ENCODE data around the gene AP1G2. TPM values are rescaled to one million over a fixed set of nuclear protein-coding genes. Genes with fewer than 3 reads are reported as not detected.

AP1G2 gene
- total and polyA plus RNA-seq, 2 of the 4 experiments (the other 2 are of a cell fraction): 2.9 to 19.2 TPM

GRCh38 chr14:23605931-23606585, 38.5 kb upstream of the AP1G2 start:
- no peak overlapping the region for H3K4me2 ChIP-seq (ENCODE audit: low read depth, low read length)
- H2AK5ac ChIP-seq (ENCODE audit: low read depth, low read length): no peak overlapping the region
- H3K27ac ChIP-seq (ENCODE audit: insufficient read depth, low read length): no peak overlapping the region
- H4K91ac ChIP-seq (ENCODE audit: insufficient read depth, low read depth, low read length): no peak overlapping the region
- H2AK9ac ChIP-seq (replicated peaks; ENCODE audit: low read depth, low read length, poor library complexity): no peak overlapping the region
- TF ChIP-seq MAZ (IDR thresholded peaks at IDR 0.05; ENCODE audit: borderline replicate concordance, low read depth, low read length): no peak
- TF ChIP-seq BHLHE40 (IDR thresholded peaks at IDR 0.05; ENCODE audit: low read depth, low read length): no peak
- no peak for TF ChIP-seq CTCF (conservative IDR thresholded peaks at IDR 0.05; ENCODE audit: low read depth, low read length)
- H3K4me1 ChIP-seq (ENCODE audit: control insufficient read depth, insufficient read depth, low read length): no peaks in the 10 kb centered on the region
- ChIA-PET CTCF (no interaction called here), POLR2A (ENCODE audit: unreplicated experiment) (no interaction called here)
- intact Hi-C loops (cut with micrococcal nuclease): no loop called here
- H4K5ac ChIP-seq (ENCODE audit: low read depth, low read length): no peak overlapping the region
- no peak overlapping the region for H3K4ac ChIP-seq (ENCODE audit: low read depth, low read length)
- H2BK120ac ChIP-seq (ENCODE audit: low read depth, low read length): no peak overlapping the region
- no peak overlapping the region for H2AFZ ChIP-seq (replicated peaks; ENCODE audit: low read length, poor library complexity)
- H3K23ac ChIP-seq (ENCODE audit: low read depth, low read length): no peak overlapping the region
- in situ Hi-C loops (cut with MboI; ENCODE audit: low sequenced_read_pairs): no loop called here
- BruUV-seq (replicated peaks): no TSS peak
- DNase-seq (peak; percentile 12), ATAC-seq (ENCODE audit: low read depth) (no peak)
- H3K14ac ChIP-seq (replicated peaks; ENCODE audit: low read depth, low read length): no peak overlapping the region
- H4K20me1 ChIP-seq (ENCODE audit: insufficient read depth, low read length): no peaks in the 10 kb centered on the region
- no peak overlapping the region for H4K8ac ChIP-seq (ENCODE audit: low read depth in 2 of 2, low read length in 2 of 2)
- no peak overlapping the region for H2BK5ac ChIP-seq (ENCODE audit: low read depth, low read length, poor library complexity, severe bottlenecking)
- no peaks in the 10 kb centered on the region for H3K9me1 ChIP-seq (ENCODE audit: insufficient read depth, low read length)
- H2BK15ac ChIP-seq (ENCODE audit: low read depth, low read length): no peak overlapping the region
- peaks cover 5% of the 10 kb centered on the region for H3K27me3 ChIP-seq (ENCODE audit: control insufficient read depth, insufficient read depth, low read length)
- H3K9me3 ChIP-seq (ENCODE audit: control insufficient read depth, insufficient read depth, low read length): no peaks in the 10 kb centered on the region
- H3K56ac ChIP-seq (ENCODE audit: extremely low read depth, insufficient read depth, low read length): no peak overlapping the region
- no peak overlapping the region for H3K4me3 ChIP-seq (ENCODE audit: insufficient read depth, low read depth, low read length)
- H3K18ac ChIP-seq (ENCODE audit: low read depth, low read length): no peak overlapping the region
- dilution Hi-C loops (cut with HindIII; ENCODE audit: low sequenced_read_pairs, unreplicated experiment): no loop called here
- 69% methylated on average over 4 of the region's 6 CpGs; no CpG with 5 or more reads in 1 of the 2 experiments for WGBS, 2 experiments (ENCODE audit: extremely low coverage in 2 of 2, insufficient read length in 1 of 2)
- H3K79me1 ChIP-seq (ENCODE audit: low read depth in 1 of 2, low read length in 2 of 2): no peaks in the 10 kb centered on the region
- H2BK20ac ChIP-seq (ENCODE audit: low read depth, low read length): no peak overlapping the region
- no peak overlapping the region for H3K9ac ChIP-seq (ENCODE audit: low read depth, low read length)
- H3K36me3 ChIP-seq (ENCODE audit: control insufficient read depth, insufficient read depth, low read length): no peaks in the 10 kb centered on the region

All from IMR-90 (cell line).